GM18502 (cell line): ENCODE results near the gene ARID3A.

Source experiments
- ATAC-seq: cut with Tn5 transposase; IDR thresholded peaks from one replicate; pipeline ENCODE4 v1.9.1; 2021; ENCODE audit warnings: mild to moderate bottlenecking; ENCODE audit not compliant: unreplicated experiment, poor library complexity

Gene ARID3A

GRCh38 chr19:958967-959855 is 33.4 kb downstream of the ARID3A start:
- ATAC-seq, result no peak

GRCh38 chr19:960020-960419 is 34.2 kb downstream of the ARID3A start:
- no peak for ATAC-seq

GRCh38 chr19:960601-960938 is 34.7 kb downstream of the ARID3A start:
- ATAC-seq, result no peak

- ATAC-seq, result no peak
Observed at GRCh38 chr19:961866-962620, 36.2 kb downstream of the ARID3A start.

- no peak for ATAC-seq
Observed at GRCh38 chr19:962683-963400, 37.0 kb downstream of the ARID3A start.

- no peak for ATAC-seq
Observed at GRCh38 chr19:963486-963951, 37.7 kb downstream of the ARID3A start.

- ATAC-seq, result no peak
Observed at GRCh38 chr19:964116-964520, 38.3 kb downstream of the ARID3A start.

- ATAC-seq, result no peak
Observed at GRCh38 chr19:964761-965694, 39.2 kb downstream of the ARID3A start.

GRCh38 chr19:966485-967088 is 40.8 kb downstream of the ARID3A start:
- ATAC-seq, result no peak

- ATAC-seq, result no peak
Observed at GRCh38 chr19:970695-971094, 44.9 kb downstream of the ARID3A start.

GRCh38 chr19:971795-972194 is 46.0 kb downstream of the ARID3A start:
- ATAC-seq, result no peak

- ATAC-seq, result no peak
Observed at GRCh38 chr19:972281-972680, 46.4 kb downstream of the ARID3A start.

GRCh38 chr19:973726-974563 is 48.1 kb downstream of the ARID3A start:
- no peak for ATAC-seq

GRCh38 chr19:974564-975257 is 48.9 kb downstream of the ARID3A start:
- no peak for ATAC-seq

- ATAC-seq, result no peak
Observed at GRCh38 chr19:976476-976875, 50.6 kb downstream of the ARID3A start.

GRCh38 chr19:977058-977464 is 51.2 kb downstream of the ARID3A start:
- no peak for ATAC-seq

GRCh38 chr19:979318-979741 is 53.5 kb downstream of the ARID3A start:
- no peak for ATAC-seq
